Measurements from ENCODE around the gene HENMT1. TPM values are rescaled to one million over a fixed set of nuclear protein-coding genes. Genes with fewer than 3 reads are reported as not detected.
"Not testable (repeated sequence)": the region's sequence is repeated elsewhere in the genome, so short reads cannot be mapped to it uniquely, and the experiment has no call there.

Gene HENMT1
- 17.9 and 20.7 TPM in 2 replicates for total RNA-seq

DNA sequence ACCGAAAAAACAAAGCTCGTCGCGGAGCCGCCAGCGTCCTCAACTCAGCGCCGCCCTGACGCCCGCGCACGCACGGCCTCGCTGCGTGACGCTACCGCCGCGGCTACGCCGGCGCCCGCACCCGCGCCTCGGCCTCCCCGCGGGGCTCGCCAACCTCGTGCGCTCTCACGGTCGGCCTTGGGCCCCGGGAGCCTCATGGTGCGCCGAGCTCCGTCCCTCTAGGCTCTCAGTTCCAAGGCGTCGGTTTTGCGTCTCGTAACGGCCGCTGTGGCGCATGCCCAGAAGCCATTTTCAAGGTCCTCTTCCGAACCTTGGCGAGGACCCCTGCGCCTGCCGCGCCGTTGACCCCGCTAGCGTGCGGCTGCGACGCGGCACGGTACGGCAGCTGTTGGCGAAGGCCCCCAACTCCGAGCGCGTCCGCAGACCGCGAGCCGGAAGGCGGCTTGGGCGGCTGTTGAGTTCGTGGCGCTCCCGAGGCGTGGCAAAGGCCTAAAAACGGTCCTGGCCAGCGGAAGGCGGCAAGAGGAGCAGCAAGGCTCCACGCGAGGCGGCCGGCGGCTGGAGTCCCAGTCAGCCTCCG, at the start of gene HENMT1:
Gene HENMT1 (minus strand): TSS at position 64 of the 580 bp plus-strand sequence. CDS start 1,209 bp downstream, outside the sequence.
- no peaks in the 10 kb centered on the region for H3K27me3 Mint-ChIP-seq (ENCODE audit: insufficient read depth)
- H3K36me3 Mint-ChIP-seq (ENCODE audit: low read depth) = peaks cover 6% of the 10 kb centered on the region
- H3K9me3 Mint-ChIP-seq = no peaks in the 10 kb centered on the region
- peak; percentile 71 for DNase-seq (ENCODE audit: low spot score)
- intact Hi-C loops (cut with micrococcal nuclease) = loop anchor here (1.0 kb wide), 2 partner anchors 31 to 85 kb away; partner anchors contain the start of genes PRPF38B and STXBP3
- peaks cover 49% of the 10 kb centered on the region for H3K4me1 Mint-ChIP-seq (ENCODE audit: low read depth)
- peak within 1 kb of the TSS; percentile 97 for H3K27ac Mint-ChIP-seq
- H3K4me3 Mint-ChIP-seq = peak within 1 kb of the TSS; percentile 87

DNA sequence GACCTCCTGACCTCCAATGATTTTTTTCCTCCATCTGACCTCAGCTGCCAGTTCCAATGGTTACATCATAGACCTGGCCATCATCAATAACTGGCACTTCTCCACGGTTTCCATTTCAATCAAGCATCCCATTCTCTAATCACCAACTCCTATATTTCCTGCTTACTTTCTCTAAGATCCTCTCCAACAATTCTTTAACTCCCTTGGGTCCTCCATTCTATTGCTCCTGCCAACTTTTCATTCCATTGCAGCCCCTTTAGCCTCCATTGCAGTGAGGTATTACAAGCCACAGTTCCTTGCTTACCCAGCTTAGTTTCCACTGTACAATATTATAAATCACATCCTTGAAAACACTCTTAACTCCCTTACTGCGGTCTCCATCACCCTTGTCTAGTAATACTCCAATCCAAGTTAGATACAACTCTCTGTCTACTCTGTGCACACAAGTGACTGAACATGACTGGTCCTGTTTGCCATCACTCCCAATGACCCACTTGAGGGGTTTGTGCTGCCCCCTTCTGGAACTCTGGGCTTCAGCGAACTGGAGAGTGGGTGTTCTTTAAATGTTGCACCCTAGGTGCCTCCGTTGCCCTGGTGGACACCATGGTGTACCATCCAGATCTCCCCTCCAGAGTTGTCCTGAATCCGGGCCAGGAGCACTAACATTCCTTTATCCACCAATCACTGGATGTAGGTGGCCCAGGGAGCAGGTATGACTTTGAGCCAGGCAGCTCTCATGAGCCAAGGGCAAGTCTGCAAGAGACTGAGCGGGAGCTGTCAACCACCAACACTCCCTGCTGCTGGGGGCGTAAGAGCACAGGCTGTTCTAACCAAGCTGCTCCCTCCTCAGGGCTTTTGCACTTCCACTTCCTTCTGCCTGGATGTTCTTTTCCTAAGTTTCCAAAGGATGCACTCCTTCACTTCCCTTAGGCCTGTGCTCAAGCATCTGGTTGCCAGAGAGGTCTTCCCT, 48.1 kb upstream of the HENMT1 start:
- intact Hi-C loops (cut with micrococcal nuclease) = loop anchor here (5.0 kb wide), 1 partner anchor 197 kb away; no protein-coding TSS in a partner anchor
- no peaks in the 10 kb centered on the region for H3K9me3 Mint-ChIP-seq
- peaks cover 11% of the 10 kb centered on the region for H3K27me3 Mint-ChIP-seq (ENCODE audit: insufficient read depth)
- no peak overlapping the region for H3K4me3 Mint-ChIP-seq
- H3K4me1 Mint-ChIP-seq (ENCODE audit: low read depth) = peaks cover 32% of the 10 kb centered on the region
- no peaks in the 10 kb centered on the region for H3K36me3 Mint-ChIP-seq (ENCODE audit: low read depth)
- DNase-seq (ENCODE audit: low spot score) = peak; percentile 40
- no peak overlapping the region for H3K27ac Mint-ChIP-seq

- no peak for DNase-seq (ENCODE audit: low spot score)
- intact Hi-C loops (cut with micrococcal nuclease) = loop anchor here (5.0 kb wide), 1 partner anchor 194 kb away; no protein-coding TSS in a partner anchor
- Mint-ChIP-seq H3K4me3 (no peak overlapping the region), H3K36me3 (ENCODE audit: low read depth) (peaks cover 11% of the 10 kb centered on the region), H3K4me1 (ENCODE audit: low read depth) (peaks cover 39% of the 10 kb centered on the region), H3K27ac (no peak overlapping the region), H3K27me3 (ENCODE audit: insufficient read depth) (peaks cover 5% of the 10 kb centered on the region), H3K9me3 (no peaks in the 10 kb centered on the region)
Observed at GRCh38 chr1:108706643-108707042, 45.8 kb upstream of the HENMT1 start.

DNA sequence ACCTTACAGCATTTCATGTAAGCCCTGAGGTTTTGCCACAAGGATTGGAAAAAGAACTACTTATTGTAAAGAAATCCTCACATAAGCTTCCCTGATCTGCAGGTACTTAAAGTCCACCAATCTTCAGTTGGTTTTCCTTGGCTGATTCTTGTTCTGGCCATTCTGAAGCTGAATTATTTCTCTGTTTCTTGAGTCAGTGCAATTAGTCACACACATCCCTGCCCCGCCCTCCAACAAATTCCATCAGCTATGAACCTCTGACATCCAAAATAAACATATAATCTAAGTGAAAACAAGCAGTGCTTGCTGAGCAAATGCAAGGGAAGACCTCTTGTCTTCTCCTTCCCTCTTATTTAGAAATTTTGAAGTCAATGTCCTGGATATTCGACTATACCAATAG, 43.6 kb upstream of the HENMT1 start:
- Mint-ChIP-seq H3K4me1 (ENCODE audit: low read depth) (peaks cover 42% of the 10 kb centered on the region), H3K9me3 (no peaks in the 10 kb centered on the region), H3K4me3 (no peak overlapping the region), H3K36me3 (ENCODE audit: low read depth) (peaks cover 23% of the 10 kb centered on the region), H3K27ac (peak overlapping the region; percentile 90), H3K27me3 (ENCODE audit: insufficient read depth) (no peaks in the 10 kb centered on the region)
- intact Hi-C loops (cut with micrococcal nuclease) = loop anchor here (2.0 kb wide), 1 partner anchor 42 kb away; the partner anchor contains the start of gene STXBP3
- no peak for DNase-seq (ENCODE audit: low spot score)

GRCh38 chr1:108703939-108704338, 43.0 kb upstream of the HENMT1 start:
- Mint-ChIP-seq H3K27me3 (ENCODE audit: insufficient read depth) (no peaks in the 10 kb centered on the region), H3K27ac (peak overlapping the region; percentile 90), H3K9me3 (no peaks in the 10 kb centered on the region), H3K4me3 (no peak overlapping the region), H3K4me1 (ENCODE audit: low read depth) (peaks cover 42% of the 10 kb centered on the region), H3K36me3 (ENCODE audit: low read depth) (peaks cover 29% of the 10 kb centered on the region)
- intact Hi-C loops (cut with micrococcal nuclease) = loop anchor here (1.0 to 2.0 kb wide), 2 partner anchors 11 to 43 kb away; partner anchors contain the start of gene STXBP3
- DNase-seq (ENCODE audit: low spot score) = peak; percentile 20

DNA sequence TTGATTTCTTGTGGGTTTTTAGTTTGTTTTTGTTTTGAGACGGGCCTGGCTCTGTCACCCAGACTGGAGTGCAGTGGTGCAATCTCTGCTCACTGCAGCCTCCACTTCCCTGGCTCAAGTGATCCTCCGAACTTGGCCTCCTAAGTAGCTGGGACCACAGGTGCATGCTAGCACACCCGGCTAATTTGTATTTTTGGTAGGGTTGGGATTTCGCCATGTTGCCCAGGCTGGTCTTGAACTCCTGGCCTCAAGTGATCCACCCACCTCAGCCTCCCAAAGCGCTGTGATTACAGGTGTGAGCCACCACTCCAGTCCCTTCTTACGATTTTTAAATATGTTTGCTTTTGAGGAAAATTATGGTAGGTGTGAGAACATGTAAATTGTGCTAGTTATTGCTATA, 41.2 kb upstream of the HENMT1 start:
- intact Hi-C loops (cut with micrococcal nuclease); H3K4me3 Mint-ChIP-seq; H3K27ac Mint-ChIP-seq; DNase-seq (ENCODE audit: low spot score); H3K9me3 Mint-ChIP-seq; H3K27me3 Mint-ChIP-seq (ENCODE audit: insufficient read depth): not testable (repeated sequence)
- H3K36me3 Mint-ChIP-seq (ENCODE audit: low read depth) = peaks cover 43% of the 10 kb centered on the region
- H3K4me1 Mint-ChIP-seq (ENCODE audit: low read depth) = peaks cover 52% of the 10 kb centered on the region

- Mint-ChIP-seq H3K4me3 (no peak overlapping the region), H3K9me3 (no peaks in the 10 kb centered on the region), H3K27me3 (ENCODE audit: insufficient read depth) (no peaks in the 10 kb centered on the region), H3K36me3 (ENCODE audit: low read depth) (peaks cover 45% of the 10 kb centered on the region), H3K4me1 (ENCODE audit: low read depth) (peaks cover 59% of the 10 kb centered on the region), H3K27ac (no peak overlapping the region)
- intact Hi-C loops (cut with micrococcal nuclease) = no loop called here
- DNase-seq (ENCODE audit: low spot score) = no peak
Observed at GRCh38 chr1:108701176-108701849, 40.4 kb upstream of the HENMT1 start.

DNA sequence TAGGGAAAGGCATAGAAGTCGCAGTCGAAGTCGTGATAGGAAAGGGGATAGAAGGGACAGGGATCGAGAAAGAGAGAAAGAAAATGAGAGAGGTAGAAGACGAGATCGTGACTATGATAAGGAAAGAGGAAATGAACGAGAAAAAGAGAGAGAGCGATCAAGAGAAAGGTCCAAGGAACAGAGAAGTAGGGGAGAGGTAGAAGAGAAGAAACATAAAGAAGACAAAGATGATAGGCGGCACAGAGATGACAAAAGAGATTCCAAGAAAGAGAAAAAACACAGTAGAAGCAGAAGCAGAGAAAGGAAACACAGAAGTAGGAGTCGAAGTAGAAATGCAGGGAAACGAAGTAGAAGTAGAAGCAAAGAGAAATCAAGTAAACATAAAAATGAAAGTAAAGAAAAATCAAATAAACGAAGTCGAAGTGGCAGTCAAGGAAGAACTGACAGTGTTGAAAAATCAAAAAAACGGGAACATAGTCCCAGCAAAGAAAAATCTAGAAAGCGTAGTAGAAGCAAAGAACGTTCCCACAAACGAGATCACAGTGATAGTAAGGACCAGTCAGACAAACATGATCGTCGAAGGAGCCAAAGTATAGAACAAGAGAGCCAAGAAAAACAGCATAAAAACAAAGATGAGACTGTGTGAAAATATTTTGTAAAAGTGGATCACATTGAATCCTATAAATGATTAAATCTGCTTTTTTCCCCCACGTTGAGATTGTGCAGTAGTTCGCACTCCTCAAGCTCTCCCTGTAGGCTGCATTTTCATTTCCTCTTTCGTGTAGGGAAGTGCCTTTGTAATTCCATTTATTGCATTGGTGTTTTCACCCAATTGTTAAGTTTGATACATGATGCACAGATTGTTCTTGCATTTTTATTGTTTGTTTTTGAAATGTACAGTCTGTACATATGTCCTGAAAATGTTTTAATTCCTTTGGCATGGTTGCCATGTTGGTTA, 38.8 kb upstream of the HENMT1 start:
- Mint-ChIP-seq H3K27ac (peak overlapping the region; percentile 75), H3K4me3 (peak overlapping the region; percentile 70), H3K9me3 (no peaks in the 10 kb centered on the region), H3K4me1 (ENCODE audit: low read depth) (peaks cover 63% of the 10 kb centered on the region), H3K27me3 (ENCODE audit: insufficient read depth) (no peaks in the 10 kb centered on the region), H3K36me3 (ENCODE audit: low read depth) (peaks cover 52% of the 10 kb centered on the region)
- DNase-seq (ENCODE audit: low spot score) = no peak
- intact Hi-C loops (cut with micrococcal nuclease) = no loop called here

- Mint-ChIP-seq H3K9me3 (no peaks in the 10 kb centered on the region), H3K4me1 (ENCODE audit: low read depth) (peaks cover 69% of the 10 kb centered on the region), H3K27me3 (ENCODE audit: insufficient read depth) (no peaks in the 10 kb centered on the region), H3K4me3 (peak overlapping the region; percentile 77), H3K36me3 (ENCODE audit: low read depth) (peaks cover 55% of the 10 kb centered on the region), H3K27ac (peak overlapping the region; percentile 36)
- no peak for DNase-seq (ENCODE audit: low spot score)
- intact Hi-C loops (cut with micrococcal nuclease) = no loop called here
Observed at GRCh38 chr1:108695535-108695934, 34.6 kb upstream of the HENMT1 start.

- Mint-ChIP-seq H3K4me3 (peak overlapping the region; percentile 100), H3K9me3 (no peaks in the 10 kb centered on the region), H3K27me3 (ENCODE audit: insufficient read depth) (peaks cover 9% of the 10 kb centered on the region), H3K4me1 (ENCODE audit: low read depth) (peaks cover 52% of the 10 kb centered on the region), H3K27ac (peak overlapping the region; percentile 100), H3K36me3 (ENCODE audit: low read depth) (peaks cover 33% of the 10 kb centered on the region)
- DNase-seq (ENCODE audit: low spot score) = peak; percentile 77
- intact Hi-C loops (cut with micrococcal nuclease) = loop anchor here (1.0 to 5.0 kb wide), 14 partner anchors 10 to 1646 kb away; partner anchors contain the start of genes CLCC1, GPSM2, HENMT1 and RBM15
Observed at GRCh38 chr1:108692724-108693655, 32.1 kb upstream of the HENMT1 start.

All from activated T-helper 1 cell treated with anti-CD3 and anti-CD28 coated beads, Interleukin-12 subunit alpha, Interleukin-12 subunit beta, Interleukin-2, Interleukin-4 antibody, amounts not matched to agents 30 ng/mL and 10 ng/mL and 1 ng/mL, durations not matched to agents 14 hours and 24 hours and 36 hours (primary cell).